HG03442 (cell line): ENCODE measurements around the gene OPN1MW3.
"Not testable (repeated sequence)": the region's sequence is repeated elsewhere in the genome, so short reads cannot be mapped to it uniquely, and the experiment has no call there.

ENCODE experiments used
- ATAC-seq: cut with Tn5 transposase; IDR thresholded peaks from one replicate; pipeline ENCODE4 v1.9.1; 2021; ENCODE audit warnings: mild to moderate bottlenecking, moderate library complexity; ENCODE audit not compliant: unreplicated experiment

Gene OPN1MW3

GRCh38 chrX:154295664-154296310, 38.4 kb downstream of the OPN1MW3 start, which contains the start of gene TKTL1:
Gene TKTL1 (plus strand): TSS chrX:154295795. CDS start chrX:154295860, 65 bp downstream.
- ATAC-seq: no peak

GRCh38 chrX:154296731-154297130, 39.3 kb downstream of the OPN1MW3 start:
- no peak for ATAC-seq

GRCh38 chrX:154298312-154298711, 40.9 kb downstream of the OPN1MW3 start:
- ATAC-seq: no peak

- ATAC-seq: no peak
These were observed 43.4 kb downstream of the OPN1MW3 start for GRCh38 chrX:154300816-154301215.

- not testable (repeated sequence) for ATAC-seq
These were observed 45.6 kb downstream of the OPN1MW3 start for GRCh38 chrX:154302998-154303397.

- ATAC-seq: no peak
These were observed 46.1 kb downstream of the OPN1MW3 start for GRCh38 chrX:154303476-154303875.

- ATAC-seq: no peak
These were observed 47.5 kb downstream of the OPN1MW3 start for GRCh38 chrX:154304846-154305245.

GRCh38 chrX:154305541-154306205, 48.3 kb downstream of the OPN1MW3 start:
- ATAC-seq: no peak

- ATAC-seq: no peak
These were observed 49.8 kb downstream of the OPN1MW3 start for GRCh38 chrX:154307202-154307601.

- no peak for ATAC-seq
These were observed 50.9 kb downstream of the OPN1MW3 start for GRCh38 chrX:154308108-154308946.

GRCh38 chrX:154309041-154309775, 51.8 kb downstream of the OPN1MW3 start:
- no peak for ATAC-seq

GRCh38 chrX:154310616-154311536, 53.5 kb downstream of the OPN1MW3 start:
- ATAC-seq: no peak

- no peak for ATAC-seq
These were observed 54.7 kb downstream of the OPN1MW3 start for GRCh38 chrX:154312116-154312515.

- ATAC-seq: peak; percentile 42
These were observed 55.8 kb downstream of the OPN1MW3 start for GRCh38 chrX:154313147-154313546.

- no peak for ATAC-seq
These were observed 58.0 kb downstream of the OPN1MW3 start for GRCh38 chrX:154315416-154315815.

- no peak for ATAC-seq
These were observed 60.1 kb downstream of the OPN1MW3 start for GRCh38 chrX:154317391-154317995.

- no peak for ATAC-seq
These were observed 63.0 kb downstream of the OPN1MW3 start for GRCh38 chrX:154320406-154320805.
